NCI-H510A treated with DMSO at 0.1 percent for 48 hours (cell line): ENCODE data around the gene USP48.

Source experiments
- DNase-seq: peaks from one replicate; lab custom pipeline; 2025; lab: John Stamatoyannopoulos, UW

The USP48 gene

GRCh38 chr1:21668232-21668950, 114.6 kb downstream of the USP48 start:
- DNase-seq = no peak

DNA sequence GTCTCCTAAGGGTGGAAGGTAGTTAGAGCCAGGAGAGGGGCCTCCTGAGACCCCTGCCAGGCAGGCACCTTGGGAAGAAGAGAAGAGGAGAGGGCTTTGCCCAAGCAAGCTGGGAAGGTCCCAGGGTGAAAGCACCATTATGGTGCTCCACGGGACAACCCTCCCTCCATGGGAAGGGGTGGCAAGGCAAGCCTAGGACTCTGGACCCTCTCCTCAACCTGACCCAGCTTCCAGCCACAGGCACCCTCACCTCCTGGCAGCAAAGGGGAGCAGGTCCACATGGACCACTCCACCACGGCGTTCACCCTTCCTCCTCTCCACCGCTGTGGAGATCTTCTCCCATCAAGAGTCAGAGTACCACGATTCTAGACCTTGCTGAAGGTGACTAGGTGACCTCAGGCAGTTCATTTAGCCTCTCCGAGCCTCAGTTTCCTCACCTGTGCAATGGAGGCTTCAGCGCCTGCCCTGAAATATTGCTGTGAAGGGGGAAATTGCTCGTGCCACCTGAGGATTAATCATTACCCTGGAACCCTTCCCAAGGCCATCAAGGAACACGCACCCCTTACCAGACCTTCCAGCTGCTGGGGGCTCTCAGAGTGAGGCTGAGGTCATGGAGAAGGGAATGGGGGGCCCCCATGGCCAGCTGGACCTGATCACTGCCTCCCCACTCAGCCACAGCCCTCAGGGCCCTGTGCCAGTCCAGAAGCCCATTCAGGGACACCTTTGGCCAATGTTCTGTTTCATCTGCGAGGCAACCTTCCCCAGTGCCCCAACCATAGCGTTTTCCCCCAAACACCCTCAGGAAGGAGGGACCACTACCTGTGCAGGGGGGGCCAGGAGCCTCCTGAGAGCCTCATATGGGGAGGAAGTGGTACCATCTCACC, 115.4 kb downstream of the USP48 start:
- no peak for DNase-seq

DNA sequence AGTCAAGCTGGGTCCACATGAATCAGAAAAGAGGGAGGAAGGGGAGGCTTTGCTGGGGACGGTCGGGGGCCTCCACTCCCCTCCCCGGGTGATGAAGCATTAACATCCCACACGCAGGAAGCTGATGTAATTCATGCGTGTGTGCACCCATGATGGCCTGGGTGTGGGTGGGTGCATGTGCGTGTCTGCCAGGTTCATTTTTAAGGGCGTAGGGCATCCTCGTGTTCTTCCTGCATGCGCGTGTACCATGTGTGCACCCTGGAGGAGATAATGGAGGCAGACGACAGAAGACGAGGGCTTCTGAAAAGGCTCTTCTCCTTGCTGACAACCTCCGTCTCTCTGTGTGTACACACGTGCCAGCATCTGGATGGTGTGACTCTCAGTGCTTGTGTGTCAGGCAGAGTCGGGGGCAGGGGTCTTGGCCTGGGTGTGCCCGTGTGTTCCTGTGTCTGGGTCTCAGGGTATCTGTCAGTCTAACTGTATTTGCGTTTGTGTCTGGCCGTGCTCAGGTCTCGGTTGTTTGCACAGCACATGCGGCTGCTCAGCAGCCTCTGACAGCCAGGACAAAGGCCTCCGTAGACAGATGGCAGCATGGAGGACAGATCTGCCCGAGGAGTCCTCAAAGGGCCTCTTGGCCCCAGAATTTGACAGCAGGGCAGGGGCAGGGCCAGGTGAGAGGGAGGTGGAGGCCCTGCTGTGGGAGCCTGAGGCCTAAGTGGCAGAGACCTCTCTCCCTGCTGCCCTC, 116.2 kb downstream of the USP48 start:
- no peak for DNase-seq

DNA sequence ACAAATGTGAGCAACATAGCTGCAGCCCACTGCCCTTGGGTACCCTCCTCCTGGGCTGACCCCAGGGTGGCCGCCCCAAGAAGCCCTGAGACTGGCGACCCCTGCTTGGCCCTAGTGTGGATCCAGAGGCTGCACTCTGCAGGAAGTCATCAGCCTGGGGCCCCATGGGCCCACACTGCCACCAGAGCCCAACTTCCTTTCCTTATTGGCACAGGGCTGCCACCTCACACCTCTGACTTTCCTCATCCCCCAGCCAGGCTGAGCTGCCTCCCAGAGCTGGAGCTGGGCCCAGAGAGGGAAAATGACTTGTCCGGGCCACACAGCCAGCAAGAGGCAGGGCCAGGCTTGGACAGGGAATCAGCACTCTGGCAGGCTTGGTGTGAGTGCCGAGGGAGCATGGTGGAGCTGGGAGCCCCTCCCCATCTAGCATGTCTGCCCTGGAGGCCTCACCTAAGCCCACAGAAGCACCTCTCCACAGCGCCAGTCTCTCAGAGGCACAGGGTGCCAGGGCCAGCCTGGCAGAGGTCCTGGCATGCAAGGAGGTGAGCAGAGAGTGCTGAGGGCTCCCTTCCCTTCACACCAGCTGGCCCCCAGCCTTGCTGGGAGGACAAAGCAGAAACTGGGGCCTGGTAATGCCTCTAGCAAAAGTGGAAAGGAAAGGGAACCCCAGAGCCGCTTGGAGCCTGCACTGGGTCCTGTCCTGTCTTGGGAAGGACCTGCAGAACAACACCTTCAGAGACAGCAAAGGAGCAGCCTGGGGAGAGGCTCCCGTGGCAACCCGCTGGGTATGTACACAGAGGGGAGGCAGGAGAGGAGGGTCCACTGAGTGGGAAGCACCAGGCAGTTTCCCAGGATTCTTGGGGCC, 117.0 kb downstream of the USP48 start:
- no peak for DNase-seq

GRCh38 chr1:21664806-21665588, 118.0 kb downstream of the USP48 start:
- no peak for DNase-seq

- DNase-seq = no peak
Measured at GRCh38 chr1:21663951-21664805, 118.8 kb downstream of the USP48 start.

DNA sequence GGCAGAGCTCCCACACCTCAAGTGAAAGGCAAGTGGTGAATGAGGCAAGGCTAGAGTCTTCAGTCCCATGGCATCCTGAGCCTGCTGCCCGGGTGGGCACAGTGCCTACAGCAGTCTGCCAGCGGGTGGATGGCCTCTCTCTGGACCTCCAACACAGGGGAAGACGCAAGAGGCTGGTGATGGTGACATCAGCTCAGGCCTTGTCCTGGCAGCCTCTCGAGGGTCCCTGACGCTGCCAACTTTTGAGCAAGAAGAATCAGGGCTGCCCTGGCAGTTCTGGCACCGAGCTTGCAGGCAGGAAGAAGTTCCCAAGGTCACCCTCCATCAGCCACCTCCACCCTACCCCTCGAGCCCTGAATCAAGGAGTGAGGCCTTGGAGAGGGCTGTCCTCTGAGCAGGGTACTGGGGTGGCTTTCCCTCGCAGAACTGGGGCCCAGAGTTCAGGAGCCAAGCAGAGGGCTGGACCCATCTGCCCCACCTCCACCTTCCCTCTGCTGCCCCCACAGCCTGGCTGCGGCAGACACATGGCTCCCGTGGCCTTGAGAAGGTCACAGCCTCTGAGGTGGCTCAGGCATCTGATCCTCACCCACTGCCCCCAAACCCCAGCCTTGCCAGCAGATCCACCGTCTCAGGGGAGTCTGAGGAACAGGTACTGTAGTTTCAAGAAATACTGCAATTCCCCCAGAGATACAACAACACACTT, 119.5 kb downstream of the USP48 start:
- DNase-seq = no peak

GRCh38 chr1:21662426-21663247, 120.3 kb downstream of the USP48 start:
- no peak for DNase-seq

DNA sequence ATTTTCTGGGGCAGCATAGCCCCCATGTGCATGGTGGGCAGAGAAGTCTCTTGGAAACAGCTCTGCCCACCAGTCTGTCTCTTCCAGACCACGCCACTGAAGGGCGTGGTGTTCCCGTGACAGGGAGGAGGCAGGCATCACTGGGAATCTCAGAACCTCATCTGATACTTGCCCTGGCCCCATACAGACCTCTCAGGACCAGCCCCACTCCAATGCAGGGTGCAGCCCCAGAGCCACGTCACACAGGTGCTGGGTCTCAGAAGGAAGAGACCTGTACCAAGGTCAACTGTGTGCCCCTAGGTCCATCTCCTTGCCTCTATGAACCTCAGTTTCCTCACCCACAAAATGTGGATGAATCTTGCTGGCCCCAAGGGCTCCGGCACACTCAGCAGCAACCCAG, 121.1 kb downstream of the USP48 start:
- no peak for DNase-seq

GRCh38 chr1:21659924-21660326, 123.0 kb downstream of the USP48 start:
- DNase-seq = no peak

- DNase-seq = peak; percentile 77
Measured at GRCh38 chr1:21659099-21659923, 123.6 kb downstream of the USP48 start.

- no peak for DNase-seq
Measured at GRCh38 chr1:21657456-21658190, 125.3 kb downstream of the USP48 start.

DNA sequence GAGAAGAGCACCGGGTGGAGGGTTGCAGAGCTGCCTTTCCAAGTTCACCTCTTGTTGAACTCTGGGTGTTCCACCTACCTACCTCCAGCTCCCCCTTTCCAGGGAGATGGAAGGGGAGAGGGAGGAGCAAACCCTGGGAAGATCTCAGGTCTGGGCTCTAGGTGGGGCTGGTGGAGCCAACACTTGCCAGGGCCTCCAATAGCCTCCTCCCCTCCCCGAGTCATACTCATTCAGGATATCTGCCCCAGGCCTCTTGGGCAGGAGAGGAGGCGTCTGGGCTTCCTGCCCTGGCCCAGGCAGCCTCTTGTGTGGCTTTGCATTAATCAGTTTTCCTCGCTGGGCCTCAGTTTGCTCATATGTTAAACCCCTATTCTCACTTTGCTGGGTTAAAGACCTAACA, 127.2 kb downstream of the USP48 start:
- peak; percentile 44 for DNase-seq

- no peak for DNase-seq
Measured at GRCh38 chr1:21655259-21655658, 127.7 kb downstream of the USP48 start.

DNA sequence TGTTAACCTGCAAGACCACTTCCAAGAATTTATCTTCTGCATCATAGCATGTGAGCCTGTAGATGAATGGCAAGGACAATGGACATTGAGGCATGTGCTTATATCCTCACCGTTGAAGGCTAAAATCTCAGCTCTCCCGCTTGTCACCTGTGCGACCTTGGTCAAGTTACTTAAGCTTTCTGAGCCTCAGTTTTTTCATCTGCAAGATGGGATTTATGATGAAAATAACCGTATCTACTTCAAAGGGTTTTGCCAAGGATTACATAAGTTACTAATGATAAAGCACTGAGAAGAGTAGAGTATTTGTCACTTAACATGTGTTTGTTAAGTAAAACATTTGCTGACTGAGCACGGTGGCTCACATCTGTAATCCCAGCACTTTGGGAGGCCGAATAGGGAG, 128.7 kb downstream of the USP48 start:
- DNase-seq = no peak

DNA sequence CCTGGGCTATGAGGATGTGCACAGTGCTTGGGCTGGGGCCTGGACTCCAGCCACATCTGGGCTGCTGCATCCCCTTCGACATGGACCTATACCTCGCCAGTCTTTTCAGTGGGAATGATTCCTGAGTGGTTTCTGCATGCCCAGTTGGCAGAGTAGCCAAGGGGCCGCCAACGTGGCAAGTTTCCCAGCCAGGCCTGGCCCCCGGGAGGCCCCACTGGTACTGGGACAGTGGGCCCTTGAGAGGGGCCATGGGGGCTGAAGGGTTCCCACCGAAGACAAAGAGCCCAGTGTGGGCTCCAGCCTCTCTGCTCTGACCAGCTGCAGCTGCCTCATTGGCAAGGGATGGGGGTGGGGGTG, 129.2 kb downstream of the USP48 start:
- no peak for DNase-seq
